Keratinocyte (primary cell): Measurements from ENCODE around the gene EGLN3.

ENCODE experiments used
- CTCF ChIP-seq, 3 experiments: IDR thresholded peaks in 1 of 3; conservative IDR thresholded peaks in 1 of 3; optimal IDR thresholded peaks in 1 of 3; 2 replicates in 2 of 3; 3 replicates in 1 of 3; pipeline versions ENCODE3 to v1.5.1; 2011; ENCODE audit warnings: low read length in 3 of 3, mild to moderate bottlenecking in 3 of 3, moderate library complexity in 2 of 3, control low read depth in 1 of 3, inconsistent platforms in 1 of 3; ENCODE audit not compliant: insufficient read depth in 2 of 3; ENCODE audit errors: extremely low read depth in 1 of 3
- EZH2 ChIP-seq: IDR thresholded peaks from one replicate; pipeline ENCODE4 v1.6.1; 2012; ENCODE audit warnings: inconsistent platforms, mild to moderate bottlenecking, low read length, moderate library complexity

DNA sequence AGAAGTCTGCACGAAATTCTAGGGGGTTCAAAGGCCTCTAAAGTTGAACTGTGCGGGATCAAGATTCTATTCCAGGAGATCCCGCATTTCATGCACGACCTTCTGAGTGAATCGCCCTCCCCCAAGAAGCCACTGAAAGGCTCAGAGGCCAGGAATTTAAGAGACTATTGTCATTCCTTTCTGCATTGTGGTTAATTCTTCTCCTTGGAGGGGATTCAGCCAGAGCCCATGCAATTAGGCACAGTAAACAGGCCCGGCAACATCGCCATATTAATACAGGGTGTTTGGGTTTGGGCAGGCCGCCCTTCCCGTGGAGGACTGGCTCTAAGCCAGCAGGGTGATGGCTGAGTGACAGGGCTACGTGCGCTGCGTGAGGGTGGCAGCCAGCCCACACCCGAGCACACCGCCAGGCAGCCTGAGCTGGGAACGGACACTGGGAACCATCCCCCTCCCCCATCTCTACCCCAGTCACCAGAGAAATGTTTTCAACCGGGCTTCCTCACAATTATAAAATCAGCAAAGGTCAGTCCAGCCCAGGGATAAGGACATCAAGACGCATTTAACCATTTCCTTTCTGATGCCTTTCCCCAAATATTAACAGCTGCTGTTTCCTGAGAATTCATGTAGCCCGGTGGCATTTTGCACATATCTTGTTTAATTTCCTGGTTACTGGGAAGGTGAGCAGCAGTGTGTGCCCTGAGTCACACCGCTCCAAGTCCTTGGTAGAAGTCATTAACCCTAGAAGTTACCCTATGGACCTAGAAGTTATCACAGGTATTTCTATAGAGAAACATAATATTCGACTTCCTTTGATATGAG is 12.5 kb downstream of the EGLN3 start:
- TF ChIP-seq CTCF (optimal IDR thresholded peaks at IDR 0.05 in 1 of 3, IDR thresholded peaks at IDR 0.05 in 1 of 3, conservative IDR thresholded peaks at IDR 0.05 in 1 of 3; ENCODE audit: extremely low read depth in 1 of 3, insufficient read depth in 2 of 3, low read length in 3 of 3) (no peak), EZH2 (no peak)
